ENCODE measurements around the gene PAGE2B.
"Not testable (repeated sequence)": the region's sequence is repeated elsewhere in the genome, so short reads cannot be mapped to it uniquely, and the experiment has no call there.

Gene PAGE2B

GRCh38 chrX:55074851-55075467 lies at the start of gene PAGE2B:
Gene PAGE2B (plus strand): TSS chrX:55075030. CDS start chrX:55076042, 1,012 bp downstream.
- no peak for DNase-seq

GRCh38 chrX:55026143-55026542 lies 48.7 kb upstream of the PAGE2B start:
- DNase-seq = no peak

- DNase-seq = no peak
These were observed 48.0 kb upstream of the PAGE2B start for GRCh38 chrX:55026840-55027239.

DNA sequence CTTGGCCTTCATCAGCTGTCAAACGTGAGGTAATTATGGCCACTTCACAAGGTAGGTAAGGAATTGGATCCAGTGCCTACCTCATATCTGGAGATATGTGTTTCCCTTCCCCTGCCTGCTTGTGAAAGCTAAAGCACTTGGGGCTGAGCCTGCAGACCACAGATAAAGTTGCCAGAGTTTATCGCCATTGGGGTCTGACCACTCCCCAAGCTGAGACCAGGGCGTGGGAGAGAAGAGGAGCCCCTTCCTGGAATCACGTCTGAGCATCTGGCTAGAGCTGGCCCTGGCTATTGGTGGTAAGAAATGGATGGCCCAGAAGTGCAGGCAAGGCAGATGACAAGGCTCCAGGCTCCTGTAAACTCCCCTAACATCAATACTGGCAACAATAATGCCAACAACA lies 46.8 kb upstream of the PAGE2B start:
- DNase-seq = no peak

- DNase-seq = no peak
These were observed 46.2 kb upstream of the PAGE2B start for GRCh38 chrX:55028611-55029010.

DNA sequence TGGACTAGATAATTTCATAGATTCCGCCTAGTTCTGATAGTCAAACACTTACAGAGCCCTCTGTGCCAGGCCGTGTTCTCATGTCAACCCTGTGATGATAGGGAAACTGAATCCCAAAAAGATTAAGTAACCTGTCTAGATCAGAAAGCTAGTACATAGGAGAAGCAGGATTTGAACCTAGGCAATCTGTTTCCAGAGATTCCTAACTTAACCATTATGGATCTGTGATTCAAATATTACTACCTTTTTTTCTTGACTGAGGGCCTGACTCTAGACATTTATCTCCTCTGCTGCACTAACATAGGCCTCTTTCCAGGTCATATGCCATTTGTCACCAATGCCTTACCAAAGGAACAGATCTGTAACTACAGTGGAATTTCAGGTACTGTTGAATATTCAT lies 45.5 kb upstream of the PAGE2B start:
- no peak for DNase-seq

DNA sequence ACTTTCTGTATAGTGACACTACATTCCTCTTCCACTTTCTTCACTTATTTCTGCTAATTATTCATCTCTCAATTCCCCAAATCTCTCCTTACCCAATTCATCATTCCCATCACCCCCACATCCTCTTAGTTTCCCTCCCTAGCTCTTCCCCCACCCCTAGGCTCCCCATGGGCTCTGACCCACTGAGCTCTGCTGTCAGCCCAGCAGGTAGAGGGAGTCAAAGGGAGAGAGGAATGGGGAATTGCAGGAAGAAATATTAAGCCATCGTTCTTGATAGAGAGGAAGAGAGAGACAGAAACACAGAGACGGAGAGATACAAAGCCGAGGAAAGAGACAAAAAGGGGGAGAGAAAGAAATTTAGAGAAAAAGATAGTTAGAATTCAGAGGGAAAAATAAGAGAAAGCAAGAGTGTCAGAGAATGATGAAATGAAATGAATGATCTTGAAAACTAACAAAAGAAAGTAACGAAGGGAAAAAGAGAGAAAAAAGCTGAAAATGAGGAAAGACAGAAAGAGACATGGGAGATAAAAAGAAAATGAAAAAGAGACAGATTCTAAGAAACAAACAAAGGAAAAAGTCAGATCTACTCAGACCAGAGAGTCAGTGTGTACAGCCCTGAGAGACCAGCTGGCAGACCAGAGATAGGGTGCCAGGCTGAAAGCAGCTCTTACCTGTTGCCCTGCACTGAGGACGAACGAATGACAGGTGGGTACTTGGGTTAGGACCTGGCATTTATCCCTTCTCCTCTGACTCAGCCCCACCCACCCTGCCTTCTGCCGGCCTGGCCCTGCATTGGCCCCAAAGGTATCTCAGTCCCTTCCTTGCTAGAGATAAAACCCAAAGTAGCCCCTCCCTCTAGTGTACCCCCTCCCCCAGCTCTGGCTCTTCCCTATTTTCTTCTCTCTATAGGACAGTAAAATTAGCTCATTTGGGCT lies 44.3 kb upstream of the PAGE2B start, which contains the start of gene ALAS2:
Gene ALAS2 (minus strand): TSS at position 707 of the 935 bp plus-strand sequence. CDS start 4,977 bp downstream, outside the sequence.
- no peak for DNase-seq

DNA sequence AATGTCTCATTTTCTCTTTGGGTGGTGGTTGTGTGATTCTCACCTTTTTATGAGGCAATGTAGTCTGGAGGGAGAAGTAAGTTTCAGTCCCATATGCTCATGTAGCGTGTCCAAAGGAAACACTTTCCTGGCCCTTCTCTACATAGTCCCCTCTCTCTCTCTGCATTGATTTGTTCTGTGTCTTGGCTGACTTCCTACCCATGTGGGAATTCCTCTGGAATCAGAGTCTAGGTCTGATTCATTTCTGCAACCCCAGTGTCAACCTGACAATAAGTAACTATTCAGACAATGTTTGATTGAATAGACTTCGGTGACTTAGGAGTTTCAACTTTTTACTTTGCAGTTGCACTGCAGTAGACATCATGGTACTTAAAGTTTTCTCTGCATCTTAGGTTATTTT lies 41.4 kb upstream of the PAGE2B start:
- no peak for DNase-seq

DNA sequence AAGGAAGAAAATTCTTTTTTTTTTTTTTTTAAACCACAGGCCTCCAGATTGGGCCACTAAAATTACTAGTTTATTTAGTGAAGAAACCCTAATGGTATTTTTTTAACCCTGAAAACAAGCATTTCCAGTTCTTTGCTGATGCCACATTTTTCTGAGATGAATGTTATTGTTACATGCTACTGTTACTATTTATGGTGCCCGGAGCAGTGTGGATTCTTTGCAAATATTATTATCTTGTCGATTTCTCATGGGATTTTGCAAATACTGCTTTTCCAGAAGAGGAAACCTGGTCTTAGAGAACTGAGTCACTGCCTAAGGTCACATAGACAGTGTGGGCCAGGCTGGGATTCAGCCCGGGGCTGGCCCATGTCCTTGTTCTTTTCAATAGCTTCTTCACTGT lies 35.4 kb upstream of the PAGE2B start:
- DNase-seq = no peak

GRCh38 chrX:55041514-55041913 lies 33.3 kb upstream of the PAGE2B start:
- DNase-seq = no peak

DNA sequence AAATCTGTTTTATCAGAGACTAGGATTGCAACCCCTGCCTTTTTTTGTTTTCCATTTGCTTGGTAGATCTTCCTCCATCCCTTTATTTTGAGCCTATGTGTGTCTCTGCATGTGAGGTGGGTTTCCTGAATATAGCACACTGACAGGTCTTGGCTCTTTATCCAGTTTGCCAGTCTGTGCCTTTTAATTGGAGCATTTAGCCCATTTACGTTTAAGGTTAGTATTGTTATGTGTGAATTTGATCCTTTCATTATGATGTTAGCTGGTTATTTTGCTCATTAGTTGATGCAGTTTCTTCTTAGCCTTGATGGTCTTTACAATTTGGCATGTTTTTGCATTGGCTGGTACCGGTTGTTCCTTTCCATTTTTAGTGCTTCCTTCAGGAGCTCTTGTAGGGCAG lies 24.2 kb upstream of the PAGE2B start:
- DNase-seq = not testable (repeated sequence)

DNA sequence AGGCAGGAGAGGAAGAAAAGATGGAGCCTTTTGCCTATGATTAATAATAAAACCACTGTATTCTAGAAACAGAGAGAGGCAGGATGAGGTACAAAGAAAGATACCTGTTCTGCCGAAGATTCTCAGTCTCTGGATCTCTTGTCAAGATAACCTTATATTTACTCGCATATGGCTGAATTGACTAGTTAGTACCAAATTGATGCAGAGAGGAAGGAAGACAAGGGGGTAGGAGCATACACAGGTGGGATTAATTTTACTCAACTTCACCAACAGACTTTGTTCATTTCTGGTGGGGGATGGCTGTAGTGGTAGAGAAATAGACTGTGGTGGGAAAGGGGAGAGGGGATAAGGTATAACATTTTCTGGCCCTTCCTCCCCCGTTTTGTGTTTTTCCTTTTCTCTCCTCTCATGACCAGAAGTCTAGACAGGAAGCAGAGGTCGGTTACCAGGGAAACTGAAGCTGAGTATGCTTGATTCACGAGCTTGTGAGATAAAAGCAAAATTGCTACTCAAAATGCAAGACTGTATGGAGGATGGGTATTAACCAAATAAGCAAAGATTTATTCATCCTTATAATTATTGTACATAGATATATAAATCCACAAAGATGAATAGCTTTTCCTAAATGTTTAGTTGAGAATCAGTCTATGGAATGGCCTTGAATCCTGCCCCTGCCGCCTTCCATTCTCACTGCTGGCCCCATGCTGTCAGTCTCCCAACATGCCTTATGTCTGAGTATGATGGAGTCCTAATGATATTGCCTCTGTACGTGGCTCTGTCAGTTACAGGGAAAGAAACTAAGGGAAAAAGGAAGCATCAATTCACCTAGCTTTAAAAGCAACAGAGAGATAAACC lies 17.8 kb upstream of the PAGE2B start:
- DNase-seq = peak in 3 of 58 donors; percentile 0 to 1 (median 1)

DNA sequence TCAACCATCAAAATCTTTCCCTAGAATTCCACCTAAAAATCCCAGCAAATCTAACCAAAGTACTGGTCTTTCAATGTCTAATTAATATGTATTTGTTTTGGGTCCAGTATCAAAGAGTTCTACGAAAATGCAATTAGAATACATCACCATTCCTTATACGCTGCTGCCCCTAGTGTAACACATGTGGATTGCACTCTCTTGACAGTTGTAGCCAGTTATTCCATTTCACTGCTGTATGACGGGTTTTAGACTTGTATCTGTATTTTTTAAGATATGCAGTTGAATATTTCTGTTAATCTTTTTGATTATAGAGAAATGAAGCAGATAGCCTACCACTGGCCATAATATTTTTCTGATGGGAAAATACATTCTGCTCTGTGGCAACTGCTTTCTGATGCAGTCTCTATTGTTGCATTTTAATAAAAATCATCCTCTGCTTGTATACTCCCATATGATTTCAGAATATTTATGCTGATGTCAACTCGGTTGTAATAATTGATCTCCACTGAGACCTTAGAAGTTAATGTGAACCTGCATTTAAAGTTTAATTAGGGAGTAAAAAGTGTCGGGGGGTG lies 17.1 kb upstream of the PAGE2B start:
- peak in 9 of 58 donors; percentile 0 to 18 (median 1) for DNase-seq

- DNase-seq = not testable (repeated sequence)
These were observed 7.7 kb upstream of the PAGE2B start for GRCh38 chrX:55067180-55067579.

DNA sequence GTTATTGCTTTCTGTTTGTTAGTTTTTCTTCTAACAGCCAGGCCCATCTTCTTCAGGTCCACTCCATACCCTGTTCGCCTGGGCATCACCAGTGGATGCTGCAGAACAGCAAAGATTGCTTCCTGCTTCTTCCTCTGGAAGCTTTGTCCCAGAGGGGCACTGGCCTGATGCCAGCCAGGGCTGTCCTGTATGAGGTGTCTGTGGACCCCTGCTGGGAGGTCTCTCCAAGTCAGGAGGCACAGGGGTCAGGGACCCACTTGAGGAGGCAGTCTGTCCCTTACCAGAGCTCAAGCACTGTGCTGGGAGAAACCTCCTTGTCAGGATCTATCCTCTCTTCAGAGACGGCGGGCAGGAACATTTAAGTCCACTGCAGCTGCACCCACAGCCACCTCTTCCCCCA lies 2.5 kb upstream of the PAGE2B start:
- no peak for DNase-seq

- no peak for DNase-seq
These were observed 14.1 kb downstream of the PAGE2B start, which contains the start of gene PAGE2 for GRCh38 chrX:55088795-55089489. Gene PAGE2 (plus strand): TSS chrX:55089018. CDS start chrX:55090021, 1,003 bp downstream.

- no peak for DNase-seq
These were observed 23.9 kb downstream of the PAGE2B start for GRCh38 chrX:55098691-55099090.

GRCh38 chrX:55099162-55099561 lies 24.3 kb downstream of the PAGE2B start:
- DNase-seq = no peak

GRCh38 chrX:55102754-55103153 lies 27.9 kb downstream of the PAGE2B start:
- DNase-seq = no peak

DNA sequence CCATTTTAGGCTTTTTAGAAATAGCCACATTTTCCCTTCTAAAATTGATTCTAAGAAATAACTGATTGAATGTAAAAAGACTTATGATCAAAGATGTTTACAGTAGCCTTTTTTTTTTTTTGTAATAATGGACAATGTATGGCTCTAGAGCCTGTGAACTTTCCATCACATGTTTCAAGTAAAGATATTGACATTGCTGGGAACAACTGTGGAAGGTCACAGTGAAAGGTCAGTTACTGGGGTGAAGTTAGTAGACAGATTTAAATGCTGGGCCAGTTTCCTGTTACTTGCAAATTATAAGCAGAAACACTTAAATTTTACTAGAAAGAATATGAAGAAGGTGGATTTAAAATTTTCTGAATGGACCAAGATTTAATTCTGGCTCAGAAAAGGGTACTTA lies 32.4 kb downstream of the PAGE2B start:
- no peak for DNase-seq

All from anterior cingulate cortex (tissue), 58 donors.